ENCODE data around the gene TRIM54. TPM values are rescaled to one million over a fixed set of nuclear protein-coding genes. Genes with fewer than 3 reads are reported as not detected.

The TRIM54 gene
- polyA plus RNA-seq, 1 donor from 2014 or later: not detected

DNA sequence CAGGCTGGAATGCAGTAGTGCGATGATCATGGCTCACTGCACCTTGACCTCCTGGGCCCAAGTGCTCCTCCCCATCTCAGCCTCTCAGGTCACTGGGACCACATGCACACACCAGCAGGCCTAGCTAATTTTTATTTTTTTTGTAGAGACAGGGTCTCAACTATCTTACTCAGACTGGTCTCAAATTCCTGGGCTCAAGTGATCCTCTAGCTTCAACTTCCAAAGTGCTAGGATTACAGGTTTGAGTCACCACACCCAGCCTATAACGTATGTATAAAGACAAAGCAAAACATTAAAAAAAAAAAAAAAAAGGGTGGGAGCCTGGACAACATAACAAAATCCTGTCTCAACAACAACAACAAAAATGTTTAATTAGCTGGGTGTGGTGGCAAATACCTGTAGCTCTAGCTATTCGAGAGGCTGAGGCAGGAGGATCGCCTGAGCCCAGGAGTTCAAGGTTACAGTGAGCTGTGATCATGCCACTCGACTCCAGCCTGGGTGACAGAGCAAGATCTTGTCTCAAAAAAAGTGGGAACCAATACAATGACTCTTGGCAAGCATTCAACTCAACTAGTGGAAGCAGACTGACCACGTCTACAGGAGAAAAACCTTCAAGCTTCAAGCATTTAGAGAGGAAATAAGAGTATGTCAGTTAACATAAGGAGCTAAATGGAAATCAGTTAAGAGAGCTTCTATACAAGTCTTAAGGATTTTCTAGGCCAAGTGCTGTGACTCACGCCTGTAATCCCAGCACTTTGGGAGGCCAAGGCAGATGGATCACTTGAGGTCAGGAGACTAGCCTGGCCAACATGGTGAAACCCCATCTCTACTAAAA, 71.8 kb downstream of the TRIM54 start:
- Histone ChIP-seq H3K4me2 (ENCODE audit: low read length) (no peak overlapping the region), H3K27me3 (ENCODE audit: insufficient read depth, low read depth, low read length) (no peaks in the 10 kb centered on the region), H2AFZ (ENCODE audit: low read depth, low read length) (no peak overlapping the region), H3K79me2 (replicated peaks; ENCODE audit: insufficient read depth, low read length) (peaks cover 46% of the 10 kb centered on the region), H3K9ac (ENCODE audit: low read length) (no peak overlapping the region), H3K9me3 (ENCODE audit: low read length) (no peaks in the 10 kb centered on the region), H3K27ac (ENCODE audit: low read length) (no peak overlapping the region), H3K9me2 (ENCODE audit: insufficient read depth, low read length) (no peaks in the 10 kb centered on the region), H3K36me3 (ENCODE audit: insufficient read depth, low read length) (no peaks in the 10 kb centered on the region), H4K20me1 (ENCODE audit: insufficient read depth) (no peaks in the 10 kb centered on the region), H3K4me3 (ENCODE audit: low read length) (no peak overlapping the region), H3F3A (ENCODE audit: insufficient read depth, low read length, poor library complexity, severe bottlenecking) (no peaks in the 10 kb centered on the region)
- no peak for TF ChIP-seq EP300 (conservative IDR thresholded peaks at IDR 0.05; ENCODE audit: poor library complexity, severe bottlenecking)
- TF ChIP-seq MXI1 (conservative IDR thresholded peaks at IDR 0.05; ENCODE audit: poor library complexity, severe bottlenecking): no peak
- TF ChIP-seq RAD21 (conservative IDR thresholded peaks at IDR 0.05): no peak
- no peak for TF ChIP-seq TAF1 (IDR thresholded peaks at IDR 0.05; ENCODE audit: low read depth)
- TF ChIP-seq SMC3 (conservative IDR thresholded peaks at IDR 0.05; ENCODE audit: poor library complexity): no peak
- no peak for TF ChIP-seq EZH2 (IDR thresholded peaks at IDR 0.05; ENCODE audit: borderline replicate concordance, insufficient read depth, low read length, poor library complexity, severe bottlenecking)
- TF ChIP-seq, protein P1, sequence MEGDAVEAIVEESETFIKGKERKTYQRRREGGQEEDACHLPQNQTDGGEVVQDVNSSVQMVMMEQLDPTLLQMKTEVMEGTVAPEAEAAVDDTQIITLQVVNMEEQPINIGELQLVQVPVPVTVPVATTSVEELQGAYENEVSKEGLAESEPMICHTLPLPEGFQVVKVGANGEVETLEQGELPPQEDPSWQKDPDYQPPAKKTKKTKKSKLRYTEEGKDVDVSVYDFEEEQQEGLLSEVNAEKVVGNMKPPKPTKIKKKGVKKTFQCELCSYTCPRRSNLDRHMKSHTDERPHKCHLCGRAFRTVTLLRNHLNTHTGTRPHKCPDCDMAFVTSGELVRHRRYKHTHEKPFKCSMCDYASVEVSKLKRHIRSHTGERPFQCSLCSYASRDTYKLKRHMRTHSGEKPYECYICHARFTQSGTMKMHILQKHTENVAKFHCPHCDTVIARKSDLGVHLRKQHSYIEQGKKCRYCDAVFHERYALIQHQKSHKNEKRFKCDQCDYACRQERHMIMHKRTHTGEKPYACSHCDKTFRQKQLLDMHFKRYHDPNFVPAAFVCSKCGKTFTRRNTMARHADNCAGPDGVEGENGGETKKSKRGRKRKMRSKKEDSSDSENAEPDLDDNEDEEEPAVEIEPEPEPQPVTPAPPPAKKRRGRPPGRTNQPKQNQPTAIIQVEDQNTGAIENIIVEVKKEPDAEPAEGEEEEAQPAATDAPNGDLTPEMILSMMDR (IDR thresholded peaks at IDR 0.05; ENCODE audit: poor library complexity, severe bottlenecking): no peak
- TF ChIP-seq, protein P2, sequence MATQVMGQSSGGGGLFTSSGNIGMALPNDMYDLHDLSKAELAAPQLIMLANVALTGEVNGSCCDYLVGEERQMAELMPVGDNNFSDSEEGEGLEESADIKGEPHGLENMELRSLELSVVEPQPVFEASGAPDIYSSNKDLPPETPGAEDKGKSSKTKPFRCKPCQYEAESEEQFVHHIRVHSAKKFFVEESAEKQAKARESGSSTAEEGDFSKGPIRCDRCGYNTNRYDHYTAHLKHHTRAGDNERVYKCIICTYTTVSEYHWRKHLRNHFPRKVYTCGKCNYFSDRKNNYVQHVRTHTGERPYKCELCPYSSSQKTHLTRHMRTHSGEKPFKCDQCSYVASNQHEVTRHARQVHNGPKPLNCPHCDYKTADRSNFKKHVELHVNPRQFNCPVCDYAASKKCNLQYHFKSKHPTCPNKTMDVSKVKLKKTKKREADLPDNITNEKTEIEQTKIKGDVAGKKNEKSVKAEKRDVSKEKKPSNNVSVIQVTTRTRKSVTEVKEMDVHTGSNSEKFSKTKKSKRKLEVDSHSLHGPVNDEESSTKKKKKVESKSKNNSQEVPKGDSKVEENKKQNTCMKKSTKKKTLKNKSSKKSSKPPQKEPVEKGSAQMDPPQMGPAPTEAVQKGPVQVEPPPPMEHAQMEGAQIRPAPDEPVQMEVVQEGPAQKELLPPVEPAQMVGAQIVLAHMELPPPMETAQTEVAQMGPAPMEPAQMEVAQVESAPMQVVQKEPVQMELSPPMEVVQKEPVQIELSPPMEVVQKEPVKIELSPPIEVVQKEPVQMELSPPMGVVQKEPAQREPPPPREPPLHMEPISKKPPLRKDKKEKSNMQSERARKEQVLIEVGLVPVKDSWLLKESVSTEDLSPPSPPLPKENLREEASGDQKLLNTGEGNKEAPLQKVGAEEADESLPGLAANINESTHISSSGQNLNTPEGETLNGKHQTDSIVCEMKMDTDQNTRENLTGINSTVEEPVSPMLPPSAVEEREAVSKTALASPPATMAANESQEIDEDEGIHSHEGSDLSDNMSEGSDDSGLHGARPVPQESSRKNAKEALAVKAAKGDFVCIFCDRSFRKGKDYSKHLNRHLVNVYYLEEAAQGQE (IDR thresholded peaks at IDR 0.05; ENCODE audit: borderline replicate concordance): no peak
- TF ChIP-seq POLR2AphosphoS5 (IDR thresholded peaks at IDR 0.05): no peak

DNA sequence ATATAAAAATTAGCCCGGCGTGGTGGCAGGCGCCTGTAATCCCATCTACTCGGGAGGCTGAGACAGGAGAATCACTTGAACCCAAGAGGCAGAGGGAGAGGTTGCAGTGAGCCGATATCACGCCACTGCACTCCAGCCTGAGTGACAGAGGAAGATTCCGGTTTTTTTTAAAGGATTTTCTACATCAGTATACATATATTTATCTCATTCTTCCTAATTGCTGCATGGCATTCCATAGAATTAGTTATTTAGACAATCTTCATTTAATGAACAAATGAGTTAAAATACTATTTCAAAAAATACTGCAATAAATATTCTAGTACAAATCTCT, 72.3 kb downstream of the TRIM54 start:
- no peak overlapping the region for H3K9ac ChIP-seq (ENCODE audit: low read length)
- no peak overlapping the region for H3K27ac ChIP-seq (ENCODE audit: low read length)
- H2AFZ ChIP-seq (ENCODE audit: low read depth, low read length): no peak overlapping the region
- H3K4me3 ChIP-seq (ENCODE audit: low read length): no peak overlapping the region
- H3K27me3 ChIP-seq (ENCODE audit: insufficient read depth, low read depth, low read length): no peaks in the 10 kb centered on the region
- no peaks in the 10 kb centered on the region for H3K9me3 ChIP-seq (ENCODE audit: low read length)
- H3K36me3 ChIP-seq (ENCODE audit: insufficient read depth, low read length): no peaks in the 10 kb centered on the region
- no peaks in the 10 kb centered on the region for H4K20me1 ChIP-seq (ENCODE audit: insufficient read depth)
- H3K79me2 ChIP-seq (replicated peaks; ENCODE audit: insufficient read depth, low read length): peaks cover 46% of the 10 kb centered on the region
- TF ChIP-seq TAF1 (IDR thresholded peaks at IDR 0.05; ENCODE audit: low read depth) (no peak), POLR2AphosphoS5 (IDR thresholded peaks at IDR 0.05) (no peak), MXI1 (conservative IDR thresholded peaks at IDR 0.05; ENCODE audit: poor library complexity, severe bottlenecking) (no peak), SMC3 (conservative IDR thresholded peaks at IDR 0.05; ENCODE audit: poor library complexity) (no peak), EP300 (conservative IDR thresholded peaks at IDR 0.05; ENCODE audit: poor library complexity, severe bottlenecking) (no peak), RAD21 (conservative IDR thresholded peaks at IDR 0.05) (no peak), EZH2 (IDR thresholded peaks at IDR 0.05; ENCODE audit: borderline replicate concordance, insufficient read depth, low read length, poor library complexity, severe bottlenecking) (no peak)
- TF ChIP-seq, protein P1 (IDR thresholded peaks at IDR 0.05; ENCODE audit: poor library complexity, severe bottlenecking): no peak
- TF ChIP-seq, protein P2 (IDR thresholded peaks at IDR 0.05; ENCODE audit: borderline replicate concordance): no peak
- no peaks in the 10 kb centered on the region for H3K9me2 ChIP-seq (ENCODE audit: insufficient read depth, low read length)
- no peak overlapping the region for H3K4me2 ChIP-seq (ENCODE audit: low read length)
- no peaks in the 10 kb centered on the region for H3F3A ChIP-seq (ENCODE audit: insufficient read depth, low read length, poor library complexity, severe bottlenecking)

Measured in neural cell (in vitro differentiated cells).